Neural cell (in vitro differentiated cells): ENCODE measurements around the gene NRXN2. TPM values are rescaled to one million over a fixed set of nuclear protein-coding genes. Genes with fewer than 3 reads are reported as not detected.
A peak's percentile ranks its signal among the peaks of the same experiment; 100 is the strongest.

ENCODE experiments used
- H2AFZ ChIP-seq: fragments of 200-600, 300-800 bp; sonication (generic), shearing (Covaris generic); 2 replicates; pipeline ENCODE4 v1.6.0; 2014; ENCODE audit warnings: low read depth, mild to moderate bottlenecking, antibody characterized with exemption, low read length, moderate library complexity
- H3F3A ChIP-seq: fragments of 200-600 bp; shearing (Covaris generic); 2 replicates; pipeline ENCODE4 v1.6.1; 2016; ENCODE audit warnings: mild to moderate bottlenecking, moderate library complexity, mixed read lengths, antibody characterized with exemption, low read length; ENCODE audit not compliant: insufficient read depth, poor library complexity, severe bottlenecking
- H3K27ac ChIP-seq: fragments of 200-600, 300-800 bp; sonication (generic), shearing (Covaris generic); 2 replicates; pipeline ENCODE4 v1.5.1; 2014; ENCODE audit warnings: mild to moderate bottlenecking, low read length, moderate library complexity
- H3K27me3 ChIP-seq: fragments of 300-800, 200-600 bp; sonication (generic), shearing (Covaris generic); 2 replicates; pipeline ENCODE4 v1.6.0; 2014; ENCODE audit warnings: mild to moderate bottlenecking, low read depth, low read length, moderate library complexity; ENCODE audit not compliant: insufficient read depth
- H3K36me3 ChIP-seq: fragments of 300-800, 200-600 bp; sonication (generic), shearing (Covaris generic); 2 replicates; pipeline ENCODE4 v1.5.1; 2014; ENCODE audit warnings: mild to moderate bottlenecking, antibody characterized with exemption, low read length, moderate library complexity; ENCODE audit not compliant: insufficient read depth
- H3K4me2 ChIP-seq: fragments of 300-800, 200-600 bp; sonication (generic), shearing (Covaris generic); 2 replicates; pipeline ENCODE4 v1.6.0; 2014; ENCODE audit warnings: mild to moderate bottlenecking, low read length
- H3K4me3 ChIP-seq: fragments of 300-800, 200-600 bp; sonication (generic), shearing (Covaris generic); 2 replicates; pipeline ENCODE4 v1.5.1; 2014; ENCODE audit warnings: mild to moderate bottlenecking, low read length, moderate library complexity
- H3K79me2 ChIP-seq: fragments of 200-600 bp; shearing (Covaris generic); replicated peaks from 2 replicates; pipeline ENCODE4 v1.6.0; 2014; ENCODE audit warnings: mild to moderate bottlenecking, low read length, moderate library complexity; ENCODE audit not compliant: insufficient read depth
- H3K9ac ChIP-seq: fragments of 300-800, 200-600 bp; sonication (generic), shearing (Covaris generic); 2 replicates; pipeline ENCODE4 v1.6.1; 2016; ENCODE audit warnings: mild to moderate bottlenecking, low read length, mixed read lengths
- H3K9me2 ChIP-seq: fragments of 200-600 bp; shearing (Covaris generic); 2 replicates; pipeline ENCODE4 v1.6.1; 2016; ENCODE audit warnings: mild to moderate bottlenecking, low read length, mixed read lengths; ENCODE audit not compliant: insufficient read depth
- H3K9me3 ChIP-seq: fragments of 200-600, 300-800 bp; sonication (generic), shearing (Covaris generic); 2 replicates; pipeline ENCODE4 v1.6.1; 2016; ENCODE audit warnings: mild to moderate bottlenecking, mixed run types, low read length, moderate library complexity, mixed read lengths
- H4K20me1 ChIP-seq: fragments of 200-600 bp; shearing (Covaris generic); 2 replicates; pipeline ENCODE4 v1.6.1; 2016; ENCODE audit warnings: mild to moderate bottlenecking, mixed run types; ENCODE audit not compliant: insufficient read depth
- EP300 ChIP-seq: fragments of 450-650 bp; conservative IDR thresholded peaks from 2 replicates; pipeline ENCODE4 v1.6.1; 2014; ENCODE audit warnings: antibody characterized with exemption, mild to moderate bottlenecking, moderate library complexity; ENCODE audit not compliant: poor library complexity, severe bottlenecking
- EZH2 ChIP-seq: fragments of 200-600, 300-800 bp; shearing (Covaris generic), sonication (generic); IDR thresholded peaks from 2 replicates; pipeline ENCODE4 v1.6.1; 2014; ENCODE audit warnings: antibody characterized with exemption, low read length, borderline replicate concordance, mild to moderate bottlenecking; ENCODE audit not compliant: insufficient read depth, poor library complexity, severe bottlenecking
- MXI1 ChIP-seq: fragments of 450-650 bp; conservative IDR thresholded peaks from 2 replicates; pipeline ENCODE4 v1.6.1; 2014; ENCODE audit warnings: antibody characterized with exemption, mild to moderate bottlenecking; ENCODE audit not compliant: poor library complexity, severe bottlenecking
- POLR2AphosphoS5 ChIP-seq: IDR thresholded peaks from 2 replicates; pipeline ENCODE4 v1.6.1; 2012
- RAD21 ChIP-seq: fragments of 450-650 bp; conservative IDR thresholded peaks from 2 replicates; pipeline ENCODE4 v1.6.1; 2014; ENCODE audit warnings: antibody characterized with exemption, mild to moderate bottlenecking, moderate library complexity
- SMC3 ChIP-seq: fragments of 450-650 bp; conservative IDR thresholded peaks from 2 replicates; pipeline ENCODE4 v1.6.1; 2014; ENCODE audit warnings: antibody characterized with exemption, mild to moderate bottlenecking, moderate library complexity; ENCODE audit not compliant: poor library complexity
- TAF1 ChIP-seq: IDR thresholded peaks from 2 replicates; pipeline ENCODE4 v1.6.1; 2012; ENCODE audit warnings: low read depth
- polyA plus RNA-seq: library from polyadenylated mRNA; depleted of rRNA; stranded (reverse); fragments of >200 nt; gene quantifications from 2 replicates; pipeline ENCODE4 v1.2.3, GENCODE V29; 2014
- TF ChIP-seq, protein P1 (sequence below): IDR thresholded peaks from 2 replicates; pipeline ENCODE4 v1.6.1; 2012; ENCODE audit warnings: borderline replicate concordance
- TF ChIP-seq, protein P2 (sequence below): fragments of 450-650 bp; IDR thresholded peaks from 2 replicates; pipeline ENCODE4 v1.5.1; 2014; ENCODE audit warnings: antibody characterized with exemption, mild to moderate bottlenecking, moderate library complexity; ENCODE audit not compliant: poor library complexity, severe bottlenecking

Gene NRXN2
- polyA plus RNA-seq, 1 donor from 2014 or later, result 68.0 TPM

DNA sequence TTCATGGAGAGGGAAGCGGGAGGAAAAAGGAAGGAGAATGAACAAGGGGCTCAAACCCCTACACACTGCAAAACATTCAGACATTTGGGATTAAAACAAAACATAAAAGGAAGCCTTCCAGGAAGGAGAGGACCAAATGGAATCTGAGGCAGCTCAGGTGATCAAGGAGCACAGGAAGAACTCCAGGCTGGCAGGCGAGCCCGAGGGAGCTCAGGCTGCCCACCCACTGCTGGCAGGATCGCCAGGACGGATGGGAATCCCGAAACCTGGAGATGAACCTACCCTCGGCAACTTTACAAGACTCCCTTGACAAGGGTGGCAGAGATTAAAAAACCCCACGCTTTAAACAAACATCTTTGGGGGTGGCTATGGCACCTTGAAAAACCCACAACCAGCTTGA lies 41.8 kb upstream of the NRXN2 start:
- Histone ChIP-seq H3K9me3 (no peaks in the 10 kb centered on the region), H3K4me3 (no peak overlapping the region), H3K9ac (no peak overlapping the region), H4K20me1 (peaks cover 5% of the 10 kb centered on the region), H3K36me3 (peaks cover 17% of the 10 kb centered on the region), H3K9me2 (no peaks in the 10 kb centered on the region), H3F3A (no peaks in the 10 kb centered on the region), H3K4me2 (no peak overlapping the region), H3K27ac (no peak overlapping the region), H3K79me2 (no peaks in the 10 kb centered on the region), H2AFZ (no peak overlapping the region), H3K27me3 (no peaks in the 10 kb centered on the region)
- no peak for TF ChIP-seq EZH2
- TF ChIP-seq EP300, result no peak
- TF ChIP-seq, protein P1, sequence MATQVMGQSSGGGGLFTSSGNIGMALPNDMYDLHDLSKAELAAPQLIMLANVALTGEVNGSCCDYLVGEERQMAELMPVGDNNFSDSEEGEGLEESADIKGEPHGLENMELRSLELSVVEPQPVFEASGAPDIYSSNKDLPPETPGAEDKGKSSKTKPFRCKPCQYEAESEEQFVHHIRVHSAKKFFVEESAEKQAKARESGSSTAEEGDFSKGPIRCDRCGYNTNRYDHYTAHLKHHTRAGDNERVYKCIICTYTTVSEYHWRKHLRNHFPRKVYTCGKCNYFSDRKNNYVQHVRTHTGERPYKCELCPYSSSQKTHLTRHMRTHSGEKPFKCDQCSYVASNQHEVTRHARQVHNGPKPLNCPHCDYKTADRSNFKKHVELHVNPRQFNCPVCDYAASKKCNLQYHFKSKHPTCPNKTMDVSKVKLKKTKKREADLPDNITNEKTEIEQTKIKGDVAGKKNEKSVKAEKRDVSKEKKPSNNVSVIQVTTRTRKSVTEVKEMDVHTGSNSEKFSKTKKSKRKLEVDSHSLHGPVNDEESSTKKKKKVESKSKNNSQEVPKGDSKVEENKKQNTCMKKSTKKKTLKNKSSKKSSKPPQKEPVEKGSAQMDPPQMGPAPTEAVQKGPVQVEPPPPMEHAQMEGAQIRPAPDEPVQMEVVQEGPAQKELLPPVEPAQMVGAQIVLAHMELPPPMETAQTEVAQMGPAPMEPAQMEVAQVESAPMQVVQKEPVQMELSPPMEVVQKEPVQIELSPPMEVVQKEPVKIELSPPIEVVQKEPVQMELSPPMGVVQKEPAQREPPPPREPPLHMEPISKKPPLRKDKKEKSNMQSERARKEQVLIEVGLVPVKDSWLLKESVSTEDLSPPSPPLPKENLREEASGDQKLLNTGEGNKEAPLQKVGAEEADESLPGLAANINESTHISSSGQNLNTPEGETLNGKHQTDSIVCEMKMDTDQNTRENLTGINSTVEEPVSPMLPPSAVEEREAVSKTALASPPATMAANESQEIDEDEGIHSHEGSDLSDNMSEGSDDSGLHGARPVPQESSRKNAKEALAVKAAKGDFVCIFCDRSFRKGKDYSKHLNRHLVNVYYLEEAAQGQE, result no peak
- TF ChIP-seq RAD21, result no peak
- no peak for TF ChIP-seq POLR2AphosphoS5
- TF ChIP-seq SMC3, result no peak
- no peak for TF ChIP-seq MXI1
- TF ChIP-seq, protein P2, sequence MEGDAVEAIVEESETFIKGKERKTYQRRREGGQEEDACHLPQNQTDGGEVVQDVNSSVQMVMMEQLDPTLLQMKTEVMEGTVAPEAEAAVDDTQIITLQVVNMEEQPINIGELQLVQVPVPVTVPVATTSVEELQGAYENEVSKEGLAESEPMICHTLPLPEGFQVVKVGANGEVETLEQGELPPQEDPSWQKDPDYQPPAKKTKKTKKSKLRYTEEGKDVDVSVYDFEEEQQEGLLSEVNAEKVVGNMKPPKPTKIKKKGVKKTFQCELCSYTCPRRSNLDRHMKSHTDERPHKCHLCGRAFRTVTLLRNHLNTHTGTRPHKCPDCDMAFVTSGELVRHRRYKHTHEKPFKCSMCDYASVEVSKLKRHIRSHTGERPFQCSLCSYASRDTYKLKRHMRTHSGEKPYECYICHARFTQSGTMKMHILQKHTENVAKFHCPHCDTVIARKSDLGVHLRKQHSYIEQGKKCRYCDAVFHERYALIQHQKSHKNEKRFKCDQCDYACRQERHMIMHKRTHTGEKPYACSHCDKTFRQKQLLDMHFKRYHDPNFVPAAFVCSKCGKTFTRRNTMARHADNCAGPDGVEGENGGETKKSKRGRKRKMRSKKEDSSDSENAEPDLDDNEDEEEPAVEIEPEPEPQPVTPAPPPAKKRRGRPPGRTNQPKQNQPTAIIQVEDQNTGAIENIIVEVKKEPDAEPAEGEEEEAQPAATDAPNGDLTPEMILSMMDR, result no peak

DNA sequence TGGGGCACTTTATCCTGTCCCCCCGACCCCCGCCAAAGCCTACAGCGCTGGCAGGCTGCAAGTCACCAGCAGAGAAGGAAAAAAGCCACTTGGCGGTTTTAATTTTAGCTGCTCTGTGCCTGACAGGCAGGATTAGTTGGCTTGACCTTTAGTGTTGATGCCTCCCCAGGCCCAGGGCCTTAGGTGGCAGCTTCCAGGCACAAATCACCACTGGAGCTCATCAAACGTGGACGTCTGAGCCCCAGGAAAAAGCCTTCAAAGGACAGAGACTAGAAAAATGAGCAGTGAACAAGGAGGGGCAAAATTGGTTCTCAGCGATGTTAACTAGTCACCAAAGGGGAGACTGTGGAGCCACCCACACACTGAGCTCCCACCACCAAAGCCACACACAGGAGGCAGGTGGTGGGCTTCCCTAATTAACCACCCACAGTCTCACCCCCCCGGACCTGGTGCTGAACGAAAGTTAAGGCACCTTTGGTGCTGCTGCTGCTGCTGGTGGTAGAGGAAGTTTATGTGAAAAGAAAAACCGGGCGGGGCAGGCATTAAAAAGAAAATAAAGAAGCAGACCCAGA lies 41.1 kb upstream of the NRXN2 start:
- Histone ChIP-seq H2AFZ (no peak overlapping the region), H3K9me3 (no peaks in the 10 kb centered on the region), H4K20me1 (peaks cover 5% of the 10 kb centered on the region), H3K9me2 (no peaks in the 10 kb centered on the region), H3K27me3 (no peaks in the 10 kb centered on the region), H3K9ac (no peak overlapping the region), H3F3A (no peaks in the 10 kb centered on the region), H3K36me3 (peaks cover 10% of the 10 kb centered on the region), H3K4me2 (no peak overlapping the region), H3K4me3 (no peak overlapping the region), H3K27ac (peak overlapping the region; percentile 68), H3K79me2 (no peaks in the 10 kb centered on the region)
- TF ChIP-seq SMC3, result no peak
- no peak for TF ChIP-seq MXI1
- TF ChIP-seq, protein P2, result no peak
- no peak for TF ChIP-seq RAD21
- TF ChIP-seq, protein P1, result no peak
- TF ChIP-seq POLR2AphosphoS5, result no peak
- no peak for TF ChIP-seq TAF1
- no peak for TF ChIP-seq EP300
- no peak for TF ChIP-seq EZH2
